Right lobe of liver (tissue), 6 donors: Measurements from ENCODE around the gene SLC11A1. TPM values are rescaled to one million over a fixed set of nuclear protein-coding genes. Genes with fewer than 3 reads are reported as not detected.

ENCODE experiments used
- ATAC-seq, 4 donors: fragments of 200-7000 bp; cut with Tn5 transposase; one replicate each; pipeline ENCODE4 v1.9.1; 2020; ENCODE audit warnings: mild to moderate bottlenecking in 4 of 4, moderate library complexity in 4 of 4
- DNase-seq, 3 donors: peaks; one replicate each; pipeline ENCODE4 v3.0.0-alpha.2; 2020
- H3K27ac ChIP-seq, 3 donors: fragments of 200-600 bp; one replicate each; pipeline ENCODE4 v1.8.0; 2022
- H3K27me3 ChIP-seq, 2 donors: fragments of 200-600 bp; one replicate each; pipeline ENCODE4 v1.8.0; 2022
- H3K36me3 ChIP-seq, 4 donors: fragments of 200-600 bp; sonication (generic) in 1 of 4; one replicate each; pipeline versions ENCODE4 v1.5.1 to v1.8.0; 2017 to 2022; ENCODE audit warnings: control low read depth in 1 of 4
- H3K4me1 ChIP-seq, 4 donors: fragments of 200-600 bp; sonication (generic) in 1 of 4; one replicate each; pipeline versions ENCODE4 v1.5.1 to v1.8.0; 2017 to 2022; ENCODE audit warnings: control low read depth in 1 of 4
- H3K4me3 ChIP-seq, 3 donors: fragments of 200-600 bp; one replicate each; pipeline ENCODE4 v1.8.0; 2022
- H3K9me3 ChIP-seq, 4 donors: fragments of 200-600 bp; sonication (generic) in 1 of 4; one replicate each; pipeline versions ENCODE4 v1.5.1 to v1.8.0; 2017 to 2022; ENCODE audit warnings: control low read depth in 1 of 4
- CTCF ChIP-seq, 4 donors: fragments of 200-600 bp in 3 of 4; fragments of 450-650 bp in 1 of 4; IDR thresholded peaks; one replicate each; pipeline versions ENCODE4 v1.5.1 to v1.8.0; 2016 to 2022; ENCODE audit warnings: antibody characterized with exemption in 4 of 4, mild to moderate bottlenecking in 2 of 4
- POLR2A ChIP-seq: fragments of 450-650 bp; IDR thresholded peaks from one replicate; pipeline ENCODE4 v1.6.1; 2017; ENCODE audit warnings: antibody characterized with exemption, mild to moderate bottlenecking
- WGBS: methylation state at CpG from one replicate; pipeline ENCODE4 v1.1.6; 2018; ENCODE audit warnings: low coverage, low lambda C conversion rate; ENCODE audit not compliant: insufficient coverage; ENCODE audit errors: missing lambda C conversion rate; 5-methylcytosine and 5-hydroxymethylcytosine counted together
- intact Hi-C, 2 donors: fragments of 100-400 bp; cut with DNase I; formaldehyde crosslinking; loops; one replicate each; pipeline versions ENCODE4 v1.11.2 to v1.14.1; 2022
- total RNA-seq, 6 experiments: library from RNA; depleted of rRNA in 2 of 6; stranded (reverse); fragments of >200 nt in 2 of 6; fragmentation: NEBNext Ultra II Directional in 3 of 6; extraction: Animal tissue kit (Norgen Biotek cat#: 25700) in 3 of 6; gene quantifications; one replicate each; pipeline versions ENCODE4 v1.1.0 to v1.2.4, GENCODE V29; 2016 to 2023
- donor health status: DM: no; HTN: yes; CAD: no.
- donor health status: DM: no; HTN: no; CAD: no.
- donor health status: DM: no; HTN: no; CAD: no.
- donor health status: DM: no; HTN: yes; CAD: no.
- donor health status: DM: no; HTN: yes; CAD: no.

Gene SLC11A1
- total RNA-seq, 6 experiments from 2014 or later, result 4.2 to 13.2 (median 11.0) TPM

GRCh38 chr2:218400167-218400929 lies 18.3 kb downstream of the SLC11A1 start:
- TF ChIP-seq POLR2A, result peak; percentile 34
- no peak for TF ChIP-seq CTCF (IDR thresholded peaks at IDR 0.05)
- 0% methylated on average over 9 of the region's 63 CpGs for WGBS
- H3K27me3 ChIP-seq, result no peaks in the 10 kb centered on the region
- ATAC-seq (peak in 3 of 4 donors; percentile 4 to 6 (median 5)), DNase-seq (peak; percentile 64 to 75 (median 72))
- intact Hi-C loops, result loop anchor here (10.0 kb wide), 2 partner anchors 64 to 254 kb away; partner anchors contain the start of genes BCS1L (in 1 of the 2) and ZNF142 (in 1 of the 2)
- H3K4me3 ChIP-seq, result peak overlapping the region; percentile 77 to 100 (median 97)
- peaks cover 0 to 37% (median 16%) of the 10 kb centered on the region in 4 donors for H3K36me3 ChIP-seq
- H3K9me3 ChIP-seq, result no peaks in the 10 kb centered on the region
- H3K4me1 ChIP-seq, result peaks cover 0 to 36% (median 13%) of the 10 kb centered on the region in 4 donors
- H3K27ac ChIP-seq, result peak overlapping the region; percentile 93 to 100 (median 100)

- Histone ChIP-seq H3K27me3 (no peaks in the 10 kb centered on the region), H3K4me3 (peak overlapping the region; percentile 77 to 100 (median 97)), H3K9me3 (no peaks in the 10 kb centered on the region), H3K4me1 (peaks cover 0 to 37% (median 16%) of the 10 kb centered on the region in 4 donors), H3K36me3 (peaks cover 0 to 37% (median 16%) of the 10 kb centered on the region in 4 donors), H3K27ac (peak overlapping the region; percentile 93 to 100 (median 100))
- WGBS, result 18% methylated on average over 6 of the region's 24 CpGs
- DNase-seq (peak; percentile 91 to 98 (median 98)), ATAC-seq (peak; percentile 39 to 73 (median 52))
- intact Hi-C loops, result loop anchor here (10.0 kb wide), 2 partner anchors 64 to 254 kb away; partner anchors contain the start of genes BCS1L (in 1 of the 2) and ZNF142 (in 1 of the 2)
- TF ChIP-seq CTCF (IDR thresholded peaks at IDR 0.05) (no peak), POLR2A (no peak)
Observed at GRCh38 chr2:218400930-218401881, 19.1 kb downstream of the SLC11A1 start.

GRCh38 chr2:218401890-218402289 lies 19.8 kb downstream of the SLC11A1 start:
- Histone ChIP-seq H3K27ac (peak overlapping the region; percentile 93 to 100 (median 100)), H3K4me1 (peaks cover 0 to 40% (median 18%) of the 10 kb centered on the region in 4 donors), H3K9me3 (no peaks in the 10 kb centered on the region), H3K36me3 (peaks cover 0 to 37% (median 16%) of the 10 kb centered on the region in 4 donors), H3K27me3 (no peaks in the 10 kb centered on the region), H3K4me3 (peak overlapping the region; percentile 77 to 100 (median 97))
- WGBS, result 80% methylated on average over 1 of the region's 9 CpGs
- intact Hi-C loops, result loop anchor here (10.0 kb wide), 2 partner anchors 63 to 253 kb away; partner anchors contain the start of genes BCS1L (in 1 of the 2) and ZNF142 (in 1 of the 2)
- ATAC-seq (no peak), DNase-seq (peak; percentile 28 to 61 (median 58))
- TF ChIP-seq POLR2A, result no peak
- TF ChIP-seq CTCF (IDR thresholded peaks at IDR 0.05), result no peak

- H3K36me3 ChIP-seq, result peaks cover 0 to 37% (median 16%) of the 10 kb centered on the region in 4 donors
- no peaks in the 10 kb centered on the region for H3K27me3 ChIP-seq
- 25% methylated on average over 5 of the region's 8 CpGs for WGBS
- peak overlapping the region in 2 of 3 donors; percentile 77 to 97 for H3K4me3 ChIP-seq
- DNase-seq, result peak in 1 of 3 donors; percentile 51
- H3K9me3 ChIP-seq, result no peaks in the 10 kb centered on the region
- H3K27ac ChIP-seq, result peak overlapping the region in 1 of 3 donors; percentile 100
- TF ChIP-seq CTCF (IDR thresholded peaks at IDR 0.05), result no peak
- TF ChIP-seq POLR2A, result no peak
- ATAC-seq, result no peak
- H3K4me1 ChIP-seq, result peaks cover 0 to 43% (median 21%) of the 10 kb centered on the region in 4 donors
- intact Hi-C loops, result loop anchor here (10.0 kb wide), 2 partner anchors 62 to 252 kb away; partner anchors contain the start of genes BCS1L (in 1 of the 2) and ZNF142 (in 1 of the 2)
Observed at GRCh38 chr2:218402491-218402901, 20.4 kb downstream of the SLC11A1 start.
